ENCODE measurements around the gene GSS.

GSS gene

GRCh38 chr20:34992751-34993417 is 37.3 kb upstream of the GSS start:
- no peak for DNase-seq

- no peak for DNase-seq
Measured at GRCh38 chr20:34990661-34991214, 35.1 kb upstream of the GSS start.

- no peak for DNase-seq
Measured at GRCh38 chr20:34990231-34990630, 34.6 kb upstream of the GSS start.

- DNase-seq, result no peak
Measured at GRCh38 chr20:34989670-34990069, 34.1 kb upstream of the GSS start.

- no peak for DNase-seq
Measured at GRCh38 chr20:34989118-34989517, 33.5 kb upstream of the GSS start.

GRCh38 chr20:34988191-34988540 is 32.6 kb upstream of the GSS start:
- no peak for DNase-seq

- no peak for DNase-seq
Measured at GRCh38 chr20:34987288-34988190, 31.9 kb upstream of the GSS start.

- no peak for DNase-seq
Measured at GRCh38 chr20:34986311-34987287, 31.0 kb upstream of the GSS start.

GRCh38 chr20:34985461-34986310 is 30.1 kb upstream of the GSS start:
- no peak for DNase-seq

GRCh38 chr20:34984756-34985261 is 29.2 kb upstream of the GSS start:
- DNase-seq, result no peak

GRCh38 chr20:34983995-34984735 is 28.6 kb upstream of the GSS start:
- no peak for DNase-seq

GRCh38 chr20:34983089-34983820 is 27.6 kb upstream of the GSS start:
- no peak for DNase-seq

- DNase-seq, result no peak
Measured at GRCh38 chr20:34982270-34983088, 26.9 kb upstream of the GSS start.

- no peak for DNase-seq
Measured at GRCh38 chr20:34980543-34981233, 25.1 kb upstream of the GSS start.

GRCh38 chr20:34979366-34980153 is 24.0 kb upstream of the GSS start:
- DNase-seq, result no peak

GRCh38 chr20:34978092-34978744 is 22.6 kb upstream of the GSS start:
- no peak for DNase-seq
